Retinal pigment epithelial cell (primary cell): ENCODE results near the gene TRMO.
A peak's percentile ranks its signal among the peaks of the same experiment; 100 is the strongest.

ENCODE experiments used
- DNase-seq: peaks from one replicate; pipeline ENCODE4 v3.0.0-alpha.2; 2010; ENCODE audit warnings: low read depth
- H3K4me3 ChIP-seq: 2 replicates; pipeline ENCODE4 v1.5.1; 2011; ENCODE audit warnings: mild to moderate bottlenecking, low read length, control low read depth, moderate library complexity
- CTCF ChIP-seq: conservative IDR thresholded peaks from 2 replicates; pipeline ENCODE4 v1.5.1; 2011; ENCODE audit warnings: low read depth, low read length, control low read depth, inconsistent platforms

TRMO gene, protein sequence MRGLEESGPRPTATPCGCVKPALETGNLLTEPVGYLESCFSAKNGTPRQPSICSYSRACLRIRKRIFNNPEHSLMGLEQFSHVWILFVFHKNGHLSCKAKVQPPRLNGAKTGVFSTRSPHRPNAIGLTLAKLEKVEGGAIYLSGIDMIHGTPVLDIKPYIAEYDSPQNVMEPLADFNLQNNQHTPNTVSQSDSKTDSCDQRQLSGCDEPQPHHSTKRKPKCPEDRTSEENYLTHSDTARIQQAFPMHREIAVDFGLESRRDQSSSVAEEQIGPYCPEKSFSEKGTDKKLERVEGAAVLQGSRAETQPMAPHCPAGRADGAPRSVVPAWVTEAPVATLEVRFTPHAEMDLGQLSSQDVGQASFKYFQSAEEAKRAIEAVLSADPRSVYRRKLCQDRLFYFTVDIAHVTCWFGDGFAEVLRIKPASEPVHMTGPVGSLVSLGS

DNA sequence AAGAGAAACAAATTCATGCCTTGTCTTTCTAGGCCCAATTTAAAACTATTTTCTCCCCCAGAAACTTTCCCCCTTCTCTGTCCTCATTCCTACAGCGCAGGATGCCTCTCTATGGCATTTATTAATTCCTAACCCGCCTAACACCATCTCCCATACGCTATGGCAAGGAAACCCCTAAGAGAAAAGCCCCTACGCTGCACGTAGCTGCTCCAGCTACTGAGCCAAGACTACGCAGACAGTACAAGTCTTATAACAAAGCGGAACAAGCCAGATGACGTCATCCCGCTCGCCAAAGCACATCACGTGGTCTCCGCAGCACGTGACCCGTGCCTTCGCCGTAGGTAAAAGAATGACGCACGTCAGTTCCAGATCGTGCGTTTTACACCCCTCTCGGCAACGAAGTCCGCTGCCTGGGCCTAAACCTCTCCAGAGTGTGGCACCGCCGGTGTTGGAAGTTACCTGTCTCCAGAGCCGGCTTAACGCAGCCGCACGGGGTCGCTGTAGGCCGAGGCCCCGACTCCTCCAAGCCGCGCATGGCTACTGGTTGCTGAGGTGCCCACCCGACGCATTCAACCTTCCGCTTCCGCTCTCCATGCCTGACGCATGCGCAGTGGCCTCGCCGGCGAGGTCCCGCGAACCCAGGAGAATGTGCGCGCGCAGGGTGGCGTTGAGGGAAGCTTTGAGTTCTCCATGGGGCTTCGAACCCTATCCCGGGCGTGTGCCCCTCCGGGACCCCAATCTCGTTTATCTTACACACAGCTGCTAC is at the start of gene TRMO:
Gene TRMO, minus strand, starts transcription at position 542 of the 766 bp plus-strand sequence. Its CDS starts 7 bp downstream, at position 535.
- peak; percentile 76 for TF ChIP-seq CTCF
- DNase-seq: peak; percentile 94
- H3K4me3 ChIP-seq: peak within 1 kb of the TSS; percentile 64

DNA sequence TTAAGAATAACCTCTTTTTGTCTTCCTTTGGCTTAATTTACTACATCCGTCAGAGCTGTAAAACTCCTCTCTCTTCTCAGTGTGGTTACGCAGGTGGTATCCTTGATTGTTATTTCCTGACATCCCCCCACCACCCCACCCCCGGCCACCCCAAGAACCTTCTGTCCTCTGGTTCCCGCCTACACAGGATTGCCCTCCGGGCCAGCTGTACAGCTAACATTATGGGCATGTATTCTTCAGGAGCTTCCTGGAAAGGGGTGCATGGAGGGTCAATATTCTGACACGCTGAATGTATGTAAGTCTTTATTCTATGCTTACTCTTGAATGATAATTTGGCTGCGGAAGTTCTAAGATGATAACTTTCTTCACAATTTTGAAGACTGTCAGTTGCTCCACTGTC is 47.9 kb upstream of the TRMO start:
- no peak for DNase-seq
- H3K4me3 ChIP-seq: no peak overlapping the region
- TF ChIP-seq CTCF: no peak

GRCh38 chr9:97969014-97969413 is 46.7 kb upstream of the TRMO start:
- no peak for DNase-seq
- TF ChIP-seq CTCF: no peak
- no peak overlapping the region for H3K4me3 ChIP-seq

DNA sequence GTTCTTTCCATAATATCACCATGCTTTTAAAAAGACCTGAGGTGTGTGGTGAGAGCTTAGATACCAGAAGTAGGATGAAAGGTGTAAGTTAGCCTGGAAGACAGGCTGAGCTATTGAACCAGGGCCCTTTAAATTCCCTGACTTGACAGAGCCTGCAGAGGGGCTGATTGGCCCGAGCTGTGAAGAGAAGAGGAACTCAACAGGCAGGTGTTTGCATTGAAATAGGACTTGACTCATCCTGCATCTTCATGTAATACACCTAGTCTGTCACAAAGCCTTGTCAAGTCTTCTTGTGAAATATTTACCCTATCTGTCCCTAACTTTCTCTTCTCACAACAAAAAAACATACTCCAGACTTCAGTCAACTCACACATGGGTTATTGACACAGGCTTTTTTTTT is 44.2 kb upstream of the TRMO start:
- TF ChIP-seq CTCF: no peak

DNA sequence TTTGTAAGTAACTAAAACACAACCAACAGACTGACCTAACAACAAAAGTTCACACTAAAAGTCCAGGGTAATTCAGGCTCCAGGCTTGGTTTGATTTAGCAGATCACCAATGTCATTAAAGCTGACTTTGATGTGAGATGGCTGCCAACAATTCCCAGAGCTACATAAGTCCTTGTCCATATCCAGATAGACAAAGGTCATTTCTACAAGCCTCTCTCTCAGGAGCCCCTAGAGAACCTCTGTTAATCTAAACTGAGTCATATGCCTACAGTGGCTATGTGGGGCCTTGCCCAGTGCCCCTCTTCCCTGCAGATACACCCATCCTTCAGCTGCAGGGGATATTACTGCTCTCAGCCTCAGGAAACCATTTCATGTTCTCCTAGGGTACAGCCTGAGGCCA is 42.6 kb upstream of the TRMO start:
- no peak for DNase-seq
- no peak overlapping the region for H3K4me3 ChIP-seq
- no peak for TF ChIP-seq CTCF

More for the DNA sequence above, 44.2 kb upstream of the TRMO start:
- DNase-seq: no peak
- H3K4me3 ChIP-seq: no peak overlapping the region

DNA sequence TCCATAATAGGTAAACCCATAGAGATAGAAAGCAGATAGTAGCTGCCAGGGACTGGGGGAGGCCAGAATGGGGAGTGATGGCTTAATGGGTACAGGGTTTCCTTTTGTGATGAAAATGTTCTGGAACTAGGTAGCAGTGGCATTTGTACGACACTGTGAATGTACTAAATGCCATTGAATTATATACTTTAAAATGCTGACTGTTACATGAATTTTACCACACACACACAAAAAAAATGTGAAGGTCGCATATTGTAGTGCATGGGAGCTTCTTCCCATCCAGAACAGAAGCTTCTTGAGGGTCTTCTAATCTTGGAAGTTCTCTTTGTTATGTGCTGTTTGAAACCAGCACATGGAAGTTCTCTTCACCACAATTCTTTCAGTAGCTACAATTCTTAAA is 40.9 kb upstream of the TRMO start:
- H3K4me3 ChIP-seq: no peak overlapping the region
- DNase-seq: no peak
- no peak for TF ChIP-seq CTCF
